GM04504 (cell line): ENCODE measurements around the gene MRTFB.

Source experiments
- DNase-seq: peaks from one replicate; pipeline ENCODE4 v3.0.0-alpha.2; 2012; ENCODE audit warnings: low read depth

The MRTFB gene

DNA sequence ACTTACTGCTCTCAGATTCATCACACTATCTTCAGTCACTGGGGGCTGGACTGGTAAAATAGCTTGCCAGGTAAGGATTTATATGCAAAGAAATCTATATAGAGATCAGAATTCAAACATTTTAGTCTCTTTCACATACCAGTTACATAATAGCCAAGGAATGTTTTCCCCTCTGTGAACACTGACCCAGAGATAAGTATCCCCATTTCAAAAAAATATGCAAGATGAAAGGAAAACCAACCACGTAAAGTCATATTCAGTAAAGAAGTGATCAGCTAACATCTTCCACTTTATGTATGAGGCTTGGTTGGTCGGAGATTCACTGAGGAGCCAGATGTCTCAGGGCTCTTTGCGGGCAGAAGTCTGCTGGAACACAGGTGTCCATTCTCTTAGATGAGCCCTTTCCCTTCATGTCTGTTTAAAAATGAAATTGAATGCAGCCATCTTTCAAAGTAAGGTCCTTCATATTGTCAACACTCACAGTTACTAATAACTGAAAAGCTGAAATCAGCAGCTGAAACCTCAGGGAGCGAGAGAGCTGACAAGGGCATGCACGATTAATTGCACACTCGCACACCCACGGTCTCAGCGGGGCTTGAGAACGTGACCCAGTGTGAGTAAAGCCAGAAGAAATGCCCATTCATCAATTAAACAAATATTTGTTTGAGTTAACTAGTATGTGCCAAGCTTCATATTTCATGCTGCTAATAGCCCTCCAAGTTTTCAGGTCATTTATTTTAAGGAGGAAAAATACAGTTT is 161.2 kb downstream of the MRTFB start:
- no peak for DNase-seq

DNA sequence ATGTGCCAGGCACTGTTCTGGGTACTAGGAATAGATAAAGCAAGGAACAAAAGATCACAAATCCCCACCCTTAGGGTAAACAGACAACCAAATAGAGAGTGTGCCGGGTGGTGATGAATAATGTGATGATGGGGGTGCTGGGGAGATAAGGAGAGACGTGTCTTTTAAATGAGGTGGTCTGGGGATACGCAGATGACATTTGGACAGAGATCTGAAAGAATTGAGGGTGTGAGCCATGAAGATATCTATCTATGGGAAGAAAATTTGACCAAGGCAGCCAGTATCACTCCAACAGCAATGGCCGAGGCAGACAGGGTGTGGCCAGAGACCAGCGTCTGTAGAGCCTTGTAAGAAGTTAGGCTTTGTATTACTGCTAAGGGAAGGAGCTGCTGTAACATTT is 165.3 kb downstream of the MRTFB start:
- no peak for DNase-seq

DNA sequence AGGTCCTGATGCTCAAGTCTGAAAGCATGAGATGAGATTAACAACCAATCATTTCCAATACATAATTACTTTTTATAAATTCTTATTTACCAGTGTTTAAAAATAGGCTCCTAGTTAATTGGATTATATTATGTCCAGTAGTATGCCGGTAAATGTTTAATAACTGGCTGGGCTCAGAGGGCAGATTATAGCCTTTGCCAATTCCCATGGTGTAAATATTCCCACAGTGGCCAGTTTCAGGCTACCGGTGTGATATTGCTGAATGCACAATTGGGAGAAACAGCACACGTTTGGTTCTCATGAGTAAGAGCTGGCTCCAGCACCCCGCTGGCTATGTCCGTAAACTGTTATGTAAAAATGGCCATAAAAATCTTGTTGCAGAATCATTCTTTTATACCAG is 167.6 kb downstream of the MRTFB start:
- DNase-seq: no peak

DNA sequence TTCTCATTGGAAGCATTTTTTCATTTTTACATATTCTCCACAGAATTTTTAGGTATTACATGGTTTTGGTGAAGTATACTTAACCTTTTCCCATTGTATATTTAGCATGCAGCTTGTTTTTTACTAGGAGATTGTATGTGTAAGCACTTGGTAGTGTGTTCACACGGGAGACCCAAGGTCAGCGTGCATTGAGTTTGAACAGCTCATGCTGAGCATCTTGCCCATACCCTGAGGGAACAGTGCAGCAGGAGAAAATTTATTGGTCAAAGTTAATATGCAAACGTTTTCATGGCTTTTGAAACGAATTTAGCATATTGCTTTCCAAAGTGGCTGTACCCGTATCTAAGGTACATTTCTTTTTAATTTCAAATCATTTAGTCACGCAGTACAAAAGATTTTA is 168.7 kb downstream of the MRTFB start:
- no peak for DNase-seq

DNA sequence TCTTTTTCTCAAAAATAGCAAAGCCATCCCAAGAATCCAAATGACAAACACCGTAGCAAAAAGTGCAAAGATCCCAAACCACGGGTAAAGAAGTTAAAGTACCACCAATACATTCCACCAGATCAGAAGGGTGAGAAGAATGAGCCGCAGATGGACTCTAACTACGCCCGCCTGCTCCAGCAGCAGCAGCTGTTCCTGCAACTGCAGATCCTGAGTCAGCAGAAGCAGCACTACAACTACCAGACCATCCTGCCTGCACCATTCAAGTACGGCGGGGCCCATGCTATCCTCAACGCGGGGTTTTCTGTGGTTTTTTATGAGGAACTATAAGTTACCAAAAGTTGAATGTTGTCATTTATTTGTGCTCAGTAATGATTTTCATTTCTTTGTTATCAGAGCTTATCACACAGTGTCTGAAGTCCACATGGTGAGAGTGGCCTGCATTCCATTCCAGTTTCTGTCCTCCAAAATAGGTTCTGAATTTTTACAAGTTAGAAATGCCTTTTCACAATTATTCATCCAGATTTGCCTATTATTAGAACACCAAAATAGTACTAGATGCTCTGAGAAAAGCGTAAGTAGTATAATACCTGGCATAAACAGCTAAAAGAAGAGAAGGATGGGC is 169.2 kb downstream of the MRTFB start:
- DNase-seq: no peak

DNA sequence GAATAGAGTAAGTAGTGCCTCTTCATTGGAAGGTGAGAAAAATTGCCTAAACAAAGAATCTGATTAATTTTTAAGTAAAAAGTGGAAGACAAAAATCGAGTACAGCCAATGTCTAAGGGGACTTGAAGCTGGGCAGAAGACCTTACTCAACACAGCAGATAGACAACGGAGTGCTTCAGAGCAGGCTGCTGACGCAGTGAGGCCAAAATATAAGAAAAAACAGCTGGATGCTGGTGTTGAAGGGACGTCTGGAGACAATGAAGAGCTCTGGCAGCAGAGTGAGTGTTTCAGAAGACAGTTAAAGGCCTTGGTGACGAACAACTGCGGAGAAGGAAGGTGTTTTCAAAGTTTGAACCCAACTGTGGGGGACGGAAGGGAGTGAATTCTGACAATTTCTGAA is 169.8 kb downstream of the MRTFB start:
- no peak for DNase-seq

DNA sequence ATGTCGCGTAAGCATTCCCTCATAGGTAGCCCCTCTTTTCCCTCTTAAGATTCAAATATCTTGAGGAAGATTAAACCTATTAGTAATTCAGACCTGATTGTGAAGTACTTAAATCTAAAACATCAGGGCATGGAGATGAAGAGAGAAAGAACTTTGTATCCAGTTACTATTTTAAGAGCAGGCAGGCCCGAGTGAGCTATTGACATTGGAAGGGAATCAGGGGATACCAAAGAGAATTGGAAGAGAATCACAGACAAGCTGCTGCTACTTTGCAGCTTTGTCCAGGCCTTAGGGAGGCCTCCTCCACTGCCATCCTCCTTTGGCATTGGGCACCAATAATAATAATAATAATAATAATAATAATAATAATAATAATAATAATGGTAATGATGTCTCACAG is 170.5 kb downstream of the MRTFB start:
- DNase-seq: no peak

DNA sequence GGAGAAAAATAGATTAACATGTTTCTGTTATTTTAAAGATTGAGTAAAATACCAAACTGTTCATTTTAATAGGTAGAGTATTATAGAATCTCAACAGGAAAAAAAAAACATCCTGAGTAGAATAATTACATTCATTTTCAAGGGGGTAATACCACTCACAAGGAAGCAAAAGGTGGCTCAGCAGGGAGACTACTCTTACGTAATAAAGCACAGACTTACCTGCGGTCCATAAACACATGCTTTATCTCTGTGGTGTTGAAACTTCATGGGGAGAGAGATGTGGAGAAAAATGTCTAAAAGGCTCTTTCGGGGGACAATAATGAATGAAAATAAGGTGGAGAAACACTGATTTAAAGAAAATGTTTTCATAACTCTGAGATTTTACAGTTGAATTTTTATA is 171.7 kb downstream of the MRTFB start:
- DNase-seq: no peak

DNA sequence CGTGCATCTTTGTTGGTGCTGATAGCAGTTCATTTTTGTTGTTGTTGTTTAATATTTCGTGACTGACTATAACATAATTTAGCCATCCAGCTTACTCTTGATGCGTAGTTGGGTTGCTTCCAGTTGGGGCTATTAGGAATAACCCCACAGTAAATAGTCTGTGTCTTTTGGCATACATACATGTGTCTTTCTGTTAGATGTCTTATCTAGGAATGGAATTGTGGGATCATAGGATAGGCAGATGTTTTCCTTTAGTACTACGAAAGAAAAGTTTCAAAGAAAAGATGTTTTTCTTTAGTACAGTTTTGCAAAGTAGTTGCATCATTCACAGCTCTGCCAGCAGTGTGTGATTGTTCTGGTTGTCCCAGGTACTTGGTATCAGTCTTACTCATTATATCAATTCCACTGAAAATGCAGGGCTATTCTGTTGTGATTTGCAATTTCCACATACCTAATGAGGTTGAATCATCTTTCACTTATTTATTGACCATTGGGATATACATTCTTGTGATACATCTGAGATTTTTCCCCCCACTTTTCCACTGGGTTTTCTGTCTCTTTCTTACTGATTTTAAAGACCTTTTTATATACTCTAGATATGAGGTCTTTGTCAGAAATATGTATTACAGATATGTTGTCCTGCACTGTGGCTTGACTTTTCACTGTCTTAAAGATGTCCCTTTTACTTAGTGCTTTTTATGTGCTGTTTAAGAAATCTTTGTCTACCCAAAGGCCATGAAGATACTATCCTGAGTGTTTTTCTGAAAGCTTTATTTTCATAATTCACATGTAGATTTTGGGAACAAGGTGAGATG is 173.3 kb downstream of the MRTFB start:
- no peak for DNase-seq

DNA sequence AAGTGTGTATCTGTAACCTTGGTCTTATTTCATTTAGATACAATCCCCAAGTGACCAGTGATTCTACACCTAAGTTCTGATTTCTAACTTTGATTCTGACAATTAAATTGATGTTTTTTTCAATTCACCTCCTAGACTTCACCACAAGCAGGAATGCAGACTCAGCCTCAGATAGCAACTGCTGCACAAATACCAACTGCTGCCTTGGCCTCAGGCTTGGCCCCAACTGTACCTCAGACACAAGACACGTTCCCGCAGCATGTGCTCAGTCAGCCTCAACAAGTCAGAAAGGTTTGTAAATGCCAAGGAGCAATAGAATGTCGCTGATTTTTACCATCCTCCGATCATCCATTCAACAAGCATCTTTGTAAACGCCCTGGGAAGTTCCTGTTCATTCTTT is 177.7 kb downstream of the MRTFB start:
- no peak for DNase-seq

DNA sequence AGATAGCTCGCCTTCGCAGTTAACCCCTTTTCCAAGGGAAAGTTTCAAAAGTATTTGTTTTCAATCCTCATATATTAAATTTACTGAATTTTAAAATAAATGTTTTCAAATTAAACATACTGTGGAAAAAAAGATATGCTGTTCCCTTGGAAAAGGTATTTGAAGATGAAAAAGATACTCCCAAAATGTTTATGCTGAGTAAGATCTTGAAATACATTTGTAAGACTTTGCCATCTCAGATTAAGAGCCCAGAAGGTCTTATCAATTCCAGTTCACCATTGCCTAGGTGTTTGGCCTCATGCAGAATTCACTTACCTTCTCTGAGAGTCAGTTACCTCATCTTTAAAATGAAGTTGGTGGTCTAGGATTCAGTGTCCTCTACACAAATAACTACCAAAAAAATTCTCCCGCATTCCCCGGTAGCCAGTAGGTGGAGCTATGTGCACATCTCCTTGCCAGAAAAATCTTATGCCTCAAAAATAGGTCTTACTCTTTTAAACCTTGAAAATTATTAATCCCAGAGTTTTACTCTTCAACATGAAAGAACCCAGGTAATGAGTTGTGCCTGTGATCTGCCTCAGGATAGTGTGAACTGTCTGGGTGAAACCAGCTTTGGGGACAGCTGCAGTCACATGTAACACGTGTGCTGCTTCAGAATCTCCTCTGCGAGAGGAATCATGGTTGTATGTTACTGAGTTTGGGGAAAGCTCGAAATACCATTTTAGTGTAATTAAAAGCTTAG is 178.3 kb downstream of the MRTFB start:
- DNase-seq: peak; percentile 15

DNA sequence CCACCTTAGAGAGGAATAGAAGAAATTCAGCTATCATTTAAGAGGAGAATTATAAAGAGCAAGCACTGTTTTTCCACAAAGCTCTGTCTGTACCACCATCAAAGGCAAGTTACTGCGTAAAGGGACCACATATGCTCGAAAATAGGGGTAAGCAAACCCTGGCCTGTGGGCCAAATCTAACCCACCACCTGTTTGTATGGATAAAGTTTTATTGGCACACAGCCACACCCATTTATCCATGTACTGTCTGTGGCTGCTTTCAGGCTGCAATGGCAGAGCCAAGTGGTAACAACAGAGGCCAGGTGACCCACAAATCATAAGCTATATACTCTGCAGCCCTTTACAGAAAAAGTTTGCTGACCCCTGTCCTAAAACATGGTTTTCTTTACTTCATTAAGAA is 180.3 kb downstream of the MRTFB start:
- DNase-seq: no peak

DNA sequence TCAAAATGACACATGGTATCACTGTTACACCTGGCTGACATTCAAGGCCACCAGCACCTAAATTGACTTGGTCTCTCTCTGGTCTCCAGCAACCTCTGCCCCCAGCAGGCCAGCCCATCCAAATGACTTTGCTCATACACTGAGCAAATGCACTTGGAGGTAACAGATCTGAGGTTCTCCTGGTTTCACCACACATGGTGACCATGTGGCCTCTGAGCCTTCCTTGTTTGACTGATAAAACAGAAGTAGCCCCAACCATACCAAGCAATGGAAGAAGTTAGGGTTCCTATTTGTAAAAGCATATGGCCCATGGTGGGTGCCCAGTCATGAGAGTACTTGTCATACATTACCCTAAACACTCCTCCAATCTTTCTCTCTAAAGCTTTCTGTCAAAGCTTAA is 181.7 kb downstream of the MRTFB start:
- DNase-seq: no peak

DNA sequence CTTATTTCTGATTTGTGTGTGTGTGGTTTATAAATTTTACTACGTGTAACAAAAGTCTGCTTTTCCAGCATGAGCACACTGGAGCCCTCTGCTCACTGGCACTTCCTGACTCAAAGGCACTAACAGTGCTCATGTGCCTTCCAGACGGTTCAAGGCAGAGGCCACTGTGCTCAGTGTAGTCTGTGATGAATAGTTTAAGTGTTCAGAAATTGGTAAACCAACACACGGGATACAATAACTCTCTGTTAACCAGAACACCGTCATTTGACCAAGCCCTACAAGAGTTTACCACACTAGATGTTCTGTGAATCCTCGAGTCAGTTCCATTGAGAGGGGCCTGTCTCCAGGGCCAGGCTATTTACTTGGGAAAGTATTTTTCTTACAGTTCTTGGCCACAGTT is 191.9 kb downstream of the MRTFB start:
- no peak for DNase-seq

DNA sequence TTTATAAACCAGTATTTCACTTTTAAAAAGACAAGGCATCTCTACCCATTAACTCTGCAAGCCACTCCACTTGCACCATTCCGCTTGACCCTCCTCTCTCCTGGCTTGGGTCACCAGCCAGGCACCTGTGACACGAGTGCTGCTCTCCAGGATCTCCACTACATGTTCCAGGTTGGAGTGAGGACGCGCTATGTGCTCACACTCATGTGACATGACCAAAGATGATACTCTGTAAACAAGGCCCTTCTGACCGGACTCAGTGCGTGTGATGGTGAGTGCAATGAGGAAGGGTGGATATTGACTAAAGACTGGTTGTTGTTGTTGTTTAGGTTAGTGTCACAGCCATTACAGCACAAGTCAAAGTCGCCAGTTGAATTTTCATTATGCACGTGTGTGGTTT is 192.7 kb downstream of the MRTFB start:
- DNase-seq: no peak

DNA sequence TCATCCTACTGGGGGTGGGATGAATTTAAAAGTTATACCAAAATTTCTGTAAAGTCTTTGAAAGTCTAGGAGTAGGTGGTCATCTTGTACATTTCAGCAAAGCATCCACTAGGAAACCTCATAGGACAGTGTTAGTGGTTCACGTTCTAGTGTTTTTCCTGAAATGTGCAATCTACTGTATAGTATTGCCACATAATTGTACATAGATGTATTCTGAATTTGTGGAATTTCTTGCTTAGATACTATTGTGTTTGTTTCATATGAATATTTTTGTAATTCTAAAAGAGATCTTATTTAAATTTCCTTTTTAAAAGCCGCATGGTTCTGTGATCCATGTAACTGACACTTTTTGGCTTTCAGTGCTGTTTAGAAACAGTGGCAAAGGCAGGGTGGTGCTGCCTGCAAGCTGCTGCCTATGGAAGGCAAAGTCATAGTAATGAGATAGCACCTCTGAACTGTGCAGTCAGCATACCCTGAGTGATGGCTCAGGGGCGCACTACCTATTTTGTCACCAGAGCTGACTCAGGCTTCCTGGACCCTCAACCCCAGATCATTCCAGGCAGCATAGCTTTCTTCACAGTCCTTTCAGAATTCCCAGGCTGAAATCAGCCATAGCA is 193.3 kb downstream of the MRTFB start:
- DNase-seq: no peak

DNA sequence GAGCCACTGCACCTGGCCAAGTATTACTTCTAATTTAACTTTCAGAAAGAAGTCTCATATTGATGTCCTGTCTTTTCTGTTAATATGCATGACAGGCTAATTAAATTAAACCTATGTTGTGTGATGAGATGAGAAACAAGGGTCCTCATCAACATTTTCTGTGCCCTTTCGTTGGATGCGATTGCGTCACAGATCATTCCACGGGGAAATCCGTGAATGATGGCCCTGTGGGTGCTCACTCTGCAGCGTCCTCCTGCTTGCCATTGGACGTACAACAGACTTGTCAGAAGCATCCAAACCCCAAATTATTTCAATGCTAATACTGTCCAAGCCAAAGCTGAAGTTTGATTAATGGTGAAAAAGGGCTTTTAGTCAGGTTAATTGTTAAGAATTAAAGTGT is 197.0 kb downstream of the MRTFB start:
- DNase-seq: no peak

DNA sequence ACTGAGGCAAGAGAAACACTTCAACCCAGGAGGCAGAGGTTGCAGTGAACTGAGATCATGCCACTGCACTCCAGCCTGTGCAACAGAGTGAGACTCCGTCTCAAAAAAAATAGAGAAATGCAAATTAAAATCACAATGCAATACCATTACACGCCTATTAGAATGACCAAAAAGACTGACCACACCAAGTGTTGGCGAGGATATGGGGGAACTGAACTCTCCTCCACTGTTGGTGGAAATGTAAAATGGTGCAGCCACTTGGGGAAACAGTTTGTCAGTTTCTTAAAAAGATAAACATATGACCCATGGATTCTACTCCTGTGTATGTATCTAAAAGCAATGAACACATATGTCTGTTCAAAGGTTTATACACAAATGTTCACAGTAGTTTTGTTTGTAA is 204.8 kb downstream of the MRTFB start:
- DNase-seq: no peak

DNA sequence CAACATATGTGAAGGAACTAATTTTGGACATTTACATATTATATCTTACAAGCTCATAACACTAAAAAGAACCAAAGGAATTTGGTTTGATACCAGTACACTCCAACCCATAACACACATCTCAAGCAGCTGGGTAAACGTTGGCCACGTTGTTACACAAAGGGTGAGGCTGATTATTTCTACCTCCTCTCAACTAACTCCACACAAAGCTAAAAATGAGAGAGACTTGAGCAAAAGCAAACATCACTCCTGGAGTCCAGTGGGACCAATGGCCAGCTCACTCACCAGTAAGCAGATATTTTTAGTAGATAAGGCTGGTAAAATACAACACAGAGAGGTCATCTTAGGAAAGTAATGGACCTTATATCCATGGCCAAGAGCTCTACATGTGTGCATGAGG is 207.6 kb downstream of the MRTFB start:
- DNase-seq: no peak

DNA sequence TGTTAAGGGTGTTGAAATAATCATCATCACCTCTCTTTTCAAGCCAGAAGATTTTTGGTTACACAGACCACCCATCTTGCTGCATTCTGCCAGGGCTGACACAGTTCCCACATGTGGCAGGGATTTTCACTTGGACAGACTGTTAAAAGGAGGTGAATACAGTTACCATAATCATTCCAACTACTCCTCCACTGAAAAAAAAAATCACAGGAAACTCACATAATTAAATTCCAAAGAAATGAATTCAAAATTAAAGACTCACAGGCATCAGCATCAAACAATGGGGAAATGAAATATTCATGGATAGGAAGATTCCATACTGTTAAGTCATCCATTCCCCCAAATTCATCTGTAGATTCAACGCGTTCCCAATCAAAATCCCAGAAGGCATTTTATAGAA is 209.4 kb downstream of the MRTFB start:
- no peak for DNase-seq

DNA sequence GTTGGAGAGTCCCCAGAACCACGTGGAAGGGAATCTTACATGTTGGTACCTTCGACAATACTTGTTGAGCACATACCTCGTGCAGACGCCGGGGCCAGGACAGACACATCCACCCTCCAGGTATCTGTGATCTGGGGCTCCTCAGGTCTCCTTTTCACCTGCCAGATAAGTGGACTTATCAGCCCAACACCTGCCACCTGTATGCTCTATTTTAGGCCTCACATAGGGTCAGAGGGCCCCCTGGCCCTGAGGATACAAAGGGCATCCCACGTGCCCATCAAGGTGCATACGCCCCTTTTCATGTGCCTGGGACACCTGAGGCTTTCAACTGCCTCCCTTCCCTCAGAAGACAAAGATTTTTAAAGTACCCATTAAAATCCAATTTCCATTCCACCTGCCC is 212.7 kb downstream of the MRTFB start:
- no peak for DNase-seq

DNA sequence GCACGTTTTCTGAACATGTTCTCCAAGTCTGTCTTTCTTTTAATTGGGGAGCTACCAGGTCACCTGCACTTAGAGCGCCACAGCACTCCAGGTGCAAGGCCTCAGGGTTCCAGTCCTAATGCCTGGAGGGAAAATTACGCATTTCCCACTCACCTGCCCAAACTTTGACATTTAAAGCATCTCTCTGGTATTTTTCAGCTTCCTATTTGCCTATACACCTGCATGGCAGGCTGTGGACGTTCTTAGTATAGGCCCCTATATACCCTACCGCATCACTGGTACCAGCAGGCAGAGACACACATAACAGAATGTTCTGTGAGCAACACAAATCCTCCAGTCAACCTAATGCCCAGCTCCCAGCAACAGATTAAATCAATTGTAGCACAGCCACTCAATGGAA is 213.3 kb downstream of the MRTFB start:
- DNase-seq: no peak
